H1 (cell line): Measurements from ENCODE around the gene KIAA0040. TPM values are rescaled to one million over a fixed set of nuclear protein-coding genes. Genes with fewer than 3 reads are reported as not detected.

Source experiments
- CTCF ChIA-PET: fragments of 300-600 bp; sonication (Branson Sonifier 250); formaldehyde crosslinking; loops from one replicate; lab custom pipeline; 2021; ENCODE audit not compliant: partially characterized antibody; lab: Charles Lee
- POLR2A ChIA-PET: fragments of 300-600 bp; sonication (Branson Sonifier 250); formaldehyde crosslinking; loops from one replicate; lab custom pipeline; 2021; ENCODE audit warnings: inconsistent platforms; ENCODE audit not compliant: partially characterized antibody; lab: Charles Lee
- DNase-seq, 2 experiments: peaks; one replicate each; pipeline versions ENCODE4 v3.0.0 to v3.0.0-alpha.2; 2010 to 2022; ENCODE audit warnings: low spot score in 2 of 2, low read depth in 1 of 2, mixed read lengths in 1 of 2
- FAIRE-seq: peaks from 2 replicates; lab custom pipeline; 2011; peaks lifted over from hg19 to GRCh38; lab: Jason Lieb, UNC
- H2AFZ ChIP-seq: 2 replicates; pipeline ENCODE4 v1.8.1; 2012; ENCODE audit warnings: low read length, inconsistent platforms
- H2AK5ac ChIP-seq: 2 replicates; pipeline ENCODE4 v1.6.1; 2013; ENCODE audit warnings: low read depth, low read length
- H2BK120ac ChIP-seq: replicated peaks from 2 replicates; pipeline ENCODE3; 2013; ENCODE audit warnings: low read depth, low read length, inconsistent platforms
- H2BK12ac ChIP-seq: 2 replicates; pipeline ENCODE4 v1.6.1; 2013; ENCODE audit warnings: low read depth, low read length
- H2BK15ac ChIP-seq: 2 replicates; pipeline ENCODE4 v1.6.1; 2013; ENCODE audit warnings: low read length
- H2BK20ac ChIP-seq: 2 replicates; pipeline ENCODE4 v1.6.1; 2013; ENCODE audit warnings: low read length
- H2BK5ac ChIP-seq: 2 replicates; pipeline ENCODE4 v1.6.1; 2013; ENCODE audit warnings: low read depth, low read length
- H3K14ac ChIP-seq: 2 replicates; pipeline ENCODE4 v1.6.1; 2013; ENCODE audit warnings: inconsistent platforms; ENCODE audit not compliant: insufficient read length
- H3K18ac ChIP-seq: 2 replicates; pipeline ENCODE4 v1.6.1; 2013; ENCODE audit warnings: low read length; ENCODE audit errors: extremely low read depth
- H3K23ac ChIP-seq: 2 replicates; pipeline ENCODE4 v1.6.1; 2013; ENCODE audit warnings: inconsistent platforms; ENCODE audit not compliant: insufficient read length
- H3K23me2 ChIP-seq: 2 replicates; pipeline ENCODE4 v1.6.1; 2013; ENCODE audit warnings: low read depth, low read length
- H3K27ac ChIP-seq: 2 replicates; pipeline ENCODE4 v1.6.1; 2011; ENCODE audit warnings: low read depth, low read length, inconsistent platforms
- H3K27me3 ChIP-seq, 4 experiments: replicated peaks in 1 of 4; 1 replicate in 1 of 4; 2 replicates in 3 of 4; pipeline versions ENCODE4 v1.6.1 to v1.8.1; 2011 to 2013; ENCODE audit warnings: low read length in 3 of 4, mild to moderate bottlenecking in 3 of 4, inconsistent platforms in 2 of 4, mixed read lengths in 2 of 4, moderate library complexity in 1 of 4; ENCODE audit not compliant: control insufficient read depth in 3 of 4, insufficient read depth in 3 of 4; ENCODE audit errors: extremely low read depth in 1 of 4
- H3K36me3 ChIP-seq, 4 experiments: 2 replicates each; pipeline versions ENCODE4 v1.6.1 to v1.8.1; 2011 to 2013; ENCODE audit warnings: mild to moderate bottlenecking in 4 of 4, low read length in 3 of 4, moderate library complexity in 2 of 4, control low read depth in 1 of 4, inconsistent platforms in 1 of 4; ENCODE audit not compliant: insufficient read depth in 4 of 4, control insufficient read depth in 2 of 4
- H3K4ac ChIP-seq: replicated peaks from 2 replicates; pipeline ENCODE3; 2013; ENCODE audit warnings: low read length, low read depth, mixed read lengths, inconsistent platforms; ENCODE audit not compliant: insufficient read length
- H3K4me1 ChIP-seq, 4 experiments: replicated peaks in 1 of 4; 1 replicate in 1 of 4; 2 replicates in 3 of 4; pipeline versions ENCODE4 v1.6.1 to v1.8.1; 2011 to 2013; ENCODE audit warnings: low read length in 3 of 4, inconsistent platforms in 2 of 4, mixed read lengths in 1 of 4; ENCODE audit not compliant: insufficient read depth in 4 of 4, control insufficient read depth in 3 of 4
- H3K4me2 ChIP-seq, 2 experiments: 2 replicates each; pipeline versions ENCODE4 v1.6.1 to v1.8.1; 2011 to 2013; ENCODE audit warnings: low read depth in 2 of 2, low read length in 2 of 2, control low read depth in 1 of 2, inconsistent platforms in 1 of 2, mild to moderate bottlenecking in 1 of 2; ENCODE audit not compliant: insufficient read depth in 1 of 2
- H3K4me3 ChIP-seq, 4 experiments: fragments of 200-600, 300-600 bp in 1 of 4; sonication (generic), shearing (Covaris generic), sonication (Bioruptor Twin) in 1 of 4; 2 replicates each; pipeline versions ENCODE4 v1.5.1 to v1.8.1; 2011 to 2016; ENCODE audit warnings: low read length in 4 of 4, low read depth in 3 of 4, control low read depth in 2 of 4, inconsistent platforms in 2 of 4, mild to moderate bottlenecking in 2 of 4, mixed read lengths in 1 of 4, moderate library complexity in 1 of 4; ENCODE audit not compliant: insufficient read depth in 2 of 4; ENCODE audit errors: extremely low read depth in 1 of 4
- H3K56ac ChIP-seq: replicated peaks from 2 replicates; pipeline ENCODE3; 2013; ENCODE audit warnings: low read depth, mild to moderate bottlenecking, mixed read lengths, low read length, inconsistent platforms; ENCODE audit not compliant: insufficient read length
- H3K79me1 ChIP-seq: 2 replicates; pipeline ENCODE4 v1.6.1; 2013; ENCODE audit warnings: low read depth, low read length, control low read depth
- H3K79me2 ChIP-seq, 2 experiments: 2 replicates each; pipeline versions ENCODE4 v1.6.1 to v1.8.1; 2012 to 2013; ENCODE audit warnings: low read length in 2 of 2, mild to moderate bottlenecking in 2 of 2, inconsistent platforms in 1 of 2; ENCODE audit not compliant: insufficient read depth in 2 of 2, control insufficient read depth in 1 of 2
- H3K9ac ChIP-seq, 4 experiments: replicated peaks in 1 of 4; 1 replicate in 1 of 4; 2 replicates in 3 of 4; pipeline versions ENCODE4 v1.6.1 to v1.8.1; 2011 to 2013; ENCODE audit warnings: low read depth in 3 of 4, low read length in 3 of 4, control low read depth in 2 of 4, mild to moderate bottlenecking in 2 of 4, moderate library complexity in 2 of 4, inconsistent platforms in 1 of 4; ENCODE audit errors: extremely low read depth in 1 of 4
- H3K9me3 ChIP-seq, 2 experiments: 2 replicates each; pipeline versions ENCODE4 v1.6.1 to v1.8.1; 2012 to 2013; ENCODE audit warnings: mild to moderate bottlenecking in 2 of 2, moderate library complexity in 2 of 2, control low read depth in 1 of 2, inconsistent platforms in 1 of 2, low read depth in 1 of 2, low read length in 1 of 2, mixed read lengths in 1 of 2; ENCODE audit not compliant: insufficient read depth in 2 of 2
- H4K20me1 ChIP-seq, 2 experiments: replicated peaks in 1 of 2; 2 replicates each; pipeline versions ENCODE3 to v1.8.1; 2011 to 2013; ENCODE audit warnings: inconsistent platforms in 2 of 2, low read length in 2 of 2, mild to moderate bottlenecking in 1 of 2; ENCODE audit not compliant: insufficient read depth in 2 of 2, control insufficient read depth in 1 of 2
- H4K5ac ChIP-seq: 2 replicates; pipeline ENCODE4 v1.6.1; 2013; ENCODE audit warnings: low read length, low read depth, mixed read lengths, inconsistent platforms; ENCODE audit not compliant: insufficient read length
- H4K8ac ChIP-seq: 2 replicates; pipeline ENCODE4 v1.8.0; 2013; ENCODE audit warnings: mild to moderate bottlenecking, moderate library complexity, low read length, inconsistent platforms; ENCODE audit not compliant: insufficient read depth; ENCODE audit errors: extremely low read depth
- H4K91ac ChIP-seq: replicated peaks from 2 replicates; pipeline ENCODE3; 2013; ENCODE audit warnings: low read length, mixed read lengths, inconsistent platforms; ENCODE audit not compliant: insufficient read length
- CEBPB ChIP-seq: IDR thresholded peaks from 2 replicates; pipeline ENCODE4 v1.6.1; 2012; ENCODE audit warnings: low read depth, low read length
- WGBS, 2 experiments: shearing (Covaris generic) in 1 of 2; methylation state at CpG; one replicate each; pipeline versions ENCODE4 v1.1.6 to v1.1.7; 2013 to 2015; ENCODE audit warnings: low lambda C conversion rate in 2 of 2, mixed read lengths in 2 of 2, inconsistent platforms in 1 of 2, low coverage in 1 of 2, missing lambda C conversion rate in 1 of 2; ENCODE audit not compliant: insufficient replicate concordance in 2 of 2, insufficient coverage in 1 of 2, insufficient read length in 1 of 2; ENCODE audit errors: extremely low coverage in 1 of 2, missing lambda C conversion rate in 1 of 2; 5-methylcytosine and 5-hydroxymethylcytosine counted together
- polyA plus RNA-seq, 7 experiments: library from polyadenylated mRNA; depleted of rRNA in 3 of 7; stranded (reverse) in 5 of 7; unstranded in 2 of 7; fragments of >200 nt in 5 of 7; fragments of 200-250 nt in 2 of 7; gene quantifications; 1 replicate in 5 of 7; 2 replicates in 1 of 7; 4 replicates in 1 of 7; pipeline versions ENCODE4 v1.2.1 to v1.2.3, GENCODE V29; 2011 to 2013; ENCODE audit warnings: missing spikeins in 2 of 7, mixed read lengths in 2 of 7
- total RNA-seq: library from RNA; stranded (reverse); fragmentation: NEBNext Ultra II Directional; extraction: Animal tissue kit (Norgen Biotek cat#: 25700); gene quantifications from 2 replicates; pipeline ENCODE4 v1.2.1, GENCODE V29; 2021

KIAA0040 gene
- total and polyA plus RNA-seq, 2 of the 8 experiments (the other 6 are each of a cell fraction or from before 2014, with no cell fraction given): 11.0 to 14.1 TPM

- FAIRE-seq: no peak
- H3K4me3 ChIP-seq: no peak overlapping the region
- no peaks in the 10 kb centered on the region for H3K79me1 ChIP-seq
- H4K8ac ChIP-seq: no peak overlapping the region
- no peaks in the 10 kb centered on the region for H3K79me2 ChIP-seq
- H3K27ac ChIP-seq: no peak overlapping the region
- no peak overlapping the region for H3K18ac ChIP-seq
- H2BK20ac ChIP-seq: no peak overlapping the region
- H3K9ac ChIP-seq: no peak overlapping the region
- H3K36me3 ChIP-seq: no peaks in the 10 kb centered on the region
- ChIA-PET CTCF (interaction anchor here (1.0 to 2.8 kb wide), 3 partner anchors 47 to 107 kb away, joined by 3 to 10 read pairs (median 4); no protein-coding TSS in a partner anchor), POLR2A (no interaction called here)
- no peak overlapping the region for H2BK12ac ChIP-seq
- 77% methylated on average over 4 of the region's 4 CpGs; no CpG with 5 or more reads in 1 of the 2 experiments for WGBS, 2 experiments
- no peaks in the 10 kb centered on the region for H3K27me3 ChIP-seq
- no peak overlapping the region for H2BK120ac ChIP-seq
- H3K4me2 ChIP-seq: no peak overlapping the region
- no peaks in the 10 kb centered on the region for H3K4me1 ChIP-seq
- no peaks in the 10 kb centered on the region for H3K23me2 ChIP-seq
- H3K56ac ChIP-seq: no peak overlapping the region
- no peaks in the 10 kb centered on the region for H3K9me3 ChIP-seq
- no peak overlapping the region for H2BK5ac ChIP-seq
- no peak for DNase-seq
- no peak overlapping the region for H3K4ac ChIP-seq
- no peak overlapping the region for H2AK5ac ChIP-seq
- no peaks in the 10 kb centered on the region for H4K20me1 ChIP-seq
- no peak overlapping the region for H2BK15ac ChIP-seq
- H3K14ac ChIP-seq: no peak overlapping the region
- no peak overlapping the region for H3K23ac ChIP-seq
- no peak overlapping the region for H4K91ac ChIP-seq
- H4K5ac ChIP-seq: no peak overlapping the region
- no peak overlapping the region for H2AFZ ChIP-seq
- TF ChIP-seq CEBPB: no peak
These were observed 18.2 kb upstream of the KIAA0040 start for GRCh38 chr1:175210744-175211143.
